GM12874 (cell line): ENCODE measurements around the gene UFD1.

ENCODE experiments used
- TF ChIP-seq, protein P1 (sequence below): IDR thresholded peaks from 2 replicates; pipeline ENCODE4 v1.5.1; 2011; ENCODE audit warnings: low read depth, mild to moderate bottlenecking, control low read depth, low read length, moderate library complexity; ENCODE audit not compliant: insufficient read depth

Gene UFD1

DNA sequence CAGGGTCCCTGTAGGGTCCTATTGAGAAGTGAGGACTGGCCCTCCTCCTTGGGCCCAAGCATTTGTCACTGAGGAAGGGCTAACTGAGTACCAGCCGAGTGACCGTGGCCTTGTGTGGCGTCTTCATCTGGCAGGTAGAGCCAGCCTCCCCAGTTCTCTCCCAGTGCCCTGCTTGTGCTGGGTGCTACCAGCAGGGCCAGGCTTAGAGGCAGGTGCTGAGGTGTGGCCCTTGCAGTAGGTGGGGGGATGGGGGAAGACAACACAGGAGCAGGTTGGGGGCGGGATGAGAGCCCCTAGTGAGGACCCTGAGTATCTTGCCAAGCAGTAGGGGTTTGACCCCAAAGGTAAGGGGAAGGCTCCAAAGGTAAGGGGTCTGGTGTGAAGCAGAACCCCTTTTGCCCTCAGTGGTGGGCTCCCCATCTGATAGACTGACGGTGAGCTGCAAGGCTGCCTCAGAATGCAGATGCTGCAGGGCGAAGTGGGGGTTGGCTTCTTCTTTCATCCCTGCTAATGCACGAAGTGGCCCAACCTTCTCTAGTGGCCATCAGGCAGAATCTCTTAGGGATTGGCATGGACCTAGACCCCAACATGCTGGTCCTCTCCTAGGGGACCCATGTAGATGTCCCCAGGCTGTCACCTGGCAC is 20.4 kb upstream of the UFD1 start:
- TF ChIP-seq, protein P1, sequence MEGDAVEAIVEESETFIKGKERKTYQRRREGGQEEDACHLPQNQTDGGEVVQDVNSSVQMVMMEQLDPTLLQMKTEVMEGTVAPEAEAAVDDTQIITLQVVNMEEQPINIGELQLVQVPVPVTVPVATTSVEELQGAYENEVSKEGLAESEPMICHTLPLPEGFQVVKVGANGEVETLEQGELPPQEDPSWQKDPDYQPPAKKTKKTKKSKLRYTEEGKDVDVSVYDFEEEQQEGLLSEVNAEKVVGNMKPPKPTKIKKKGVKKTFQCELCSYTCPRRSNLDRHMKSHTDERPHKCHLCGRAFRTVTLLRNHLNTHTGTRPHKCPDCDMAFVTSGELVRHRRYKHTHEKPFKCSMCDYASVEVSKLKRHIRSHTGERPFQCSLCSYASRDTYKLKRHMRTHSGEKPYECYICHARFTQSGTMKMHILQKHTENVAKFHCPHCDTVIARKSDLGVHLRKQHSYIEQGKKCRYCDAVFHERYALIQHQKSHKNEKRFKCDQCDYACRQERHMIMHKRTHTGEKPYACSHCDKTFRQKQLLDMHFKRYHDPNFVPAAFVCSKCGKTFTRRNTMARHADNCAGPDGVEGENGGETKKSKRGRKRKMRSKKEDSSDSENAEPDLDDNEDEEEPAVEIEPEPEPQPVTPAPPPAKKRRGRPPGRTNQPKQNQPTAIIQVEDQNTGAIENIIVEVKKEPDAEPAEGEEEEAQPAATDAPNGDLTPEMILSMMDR = no peak

DNA sequence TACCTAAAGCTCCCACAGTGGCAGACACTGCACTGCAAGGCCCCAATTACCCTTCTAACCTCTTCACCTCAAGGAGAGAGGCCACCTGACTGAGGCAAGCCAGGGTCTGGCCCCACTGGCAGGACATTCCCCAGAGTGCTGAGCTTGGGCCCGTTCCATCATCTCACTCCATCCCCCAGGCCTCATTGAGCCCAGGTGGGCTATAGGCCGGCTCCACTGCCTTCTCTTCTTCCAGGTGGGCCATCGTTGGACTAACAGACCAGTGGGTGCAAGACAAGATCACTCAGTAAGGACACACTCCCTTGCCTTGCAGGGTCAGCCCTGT is 19.8 kb upstream of the UFD1 start:
- TF ChIP-seq, protein P1 = no peak

DNA sequence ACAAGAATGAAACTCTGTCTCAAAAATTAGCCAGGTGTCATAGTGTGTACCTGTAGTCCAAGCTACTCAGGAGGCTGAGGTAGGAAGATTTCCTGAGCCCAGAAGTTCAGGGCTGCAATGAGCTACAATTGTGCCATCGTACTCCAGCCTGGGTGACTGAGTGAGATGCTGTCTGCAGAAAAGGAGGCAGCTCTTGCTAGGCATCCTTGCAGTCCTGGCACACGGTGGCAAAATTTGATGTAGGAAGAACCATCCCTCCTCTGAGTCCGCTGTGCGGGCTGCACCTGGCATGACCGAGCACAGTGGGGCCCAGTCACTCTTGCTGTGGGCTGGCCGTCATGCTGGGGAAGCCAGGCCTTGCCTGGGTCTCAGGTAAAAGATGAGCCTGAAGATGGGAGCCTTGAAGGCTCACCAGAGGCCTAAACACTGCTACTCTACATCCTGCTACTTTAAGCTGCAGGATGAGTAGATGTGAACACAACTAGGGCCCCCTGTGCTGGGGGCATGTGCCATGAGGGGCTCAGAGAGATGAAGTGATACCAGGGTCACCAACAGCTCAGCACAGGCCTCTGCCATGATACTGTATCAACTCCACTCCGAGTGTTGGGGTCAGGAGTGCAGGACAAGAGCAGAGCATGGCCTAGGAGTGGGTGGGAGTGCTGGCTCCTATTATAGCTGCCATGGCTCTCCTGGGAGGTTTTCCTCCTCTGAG is 19.3 kb upstream of the UFD1 start:
- TF ChIP-seq, protein P1 = no peak

DNA sequence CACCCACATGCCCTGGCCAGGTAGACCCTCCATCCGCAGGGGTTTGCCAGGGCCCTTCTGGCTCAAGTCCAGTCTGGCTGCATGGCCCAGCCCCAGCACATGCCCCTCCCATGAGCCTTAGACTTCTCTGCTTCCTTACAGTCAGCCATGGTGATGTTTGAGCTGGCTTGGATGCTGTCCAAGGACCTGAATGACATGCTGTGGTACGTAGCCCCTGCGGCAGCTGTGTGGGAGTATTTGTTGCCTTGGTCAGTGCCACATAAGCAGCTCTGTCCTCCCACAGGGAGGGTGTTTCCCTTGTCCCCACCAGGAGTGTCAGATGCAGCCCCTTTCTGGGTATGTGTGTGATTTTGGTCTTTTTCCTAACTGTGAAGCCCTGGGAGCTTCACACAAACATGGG is 18.3 kb upstream of the UFD1 start:
- TF ChIP-seq, protein P1 = no peak

DNA sequence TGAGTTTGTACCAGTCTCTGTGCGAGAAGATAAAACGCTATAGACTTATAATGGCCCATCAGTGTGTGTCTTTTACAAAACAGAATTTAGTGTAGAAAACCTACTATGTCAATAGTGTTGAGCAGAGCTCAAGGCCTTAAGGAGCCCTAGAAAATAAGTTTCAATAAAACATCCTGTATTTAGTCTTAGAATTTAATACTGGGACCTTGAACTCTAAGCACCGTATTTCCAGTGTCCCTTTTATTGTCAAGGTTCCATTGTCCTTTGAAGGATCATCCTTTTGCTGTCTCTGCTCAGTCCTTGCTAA is 17.3 kb upstream of the UFD1 start:
- TF ChIP-seq, protein P1 = no peak

DNA sequence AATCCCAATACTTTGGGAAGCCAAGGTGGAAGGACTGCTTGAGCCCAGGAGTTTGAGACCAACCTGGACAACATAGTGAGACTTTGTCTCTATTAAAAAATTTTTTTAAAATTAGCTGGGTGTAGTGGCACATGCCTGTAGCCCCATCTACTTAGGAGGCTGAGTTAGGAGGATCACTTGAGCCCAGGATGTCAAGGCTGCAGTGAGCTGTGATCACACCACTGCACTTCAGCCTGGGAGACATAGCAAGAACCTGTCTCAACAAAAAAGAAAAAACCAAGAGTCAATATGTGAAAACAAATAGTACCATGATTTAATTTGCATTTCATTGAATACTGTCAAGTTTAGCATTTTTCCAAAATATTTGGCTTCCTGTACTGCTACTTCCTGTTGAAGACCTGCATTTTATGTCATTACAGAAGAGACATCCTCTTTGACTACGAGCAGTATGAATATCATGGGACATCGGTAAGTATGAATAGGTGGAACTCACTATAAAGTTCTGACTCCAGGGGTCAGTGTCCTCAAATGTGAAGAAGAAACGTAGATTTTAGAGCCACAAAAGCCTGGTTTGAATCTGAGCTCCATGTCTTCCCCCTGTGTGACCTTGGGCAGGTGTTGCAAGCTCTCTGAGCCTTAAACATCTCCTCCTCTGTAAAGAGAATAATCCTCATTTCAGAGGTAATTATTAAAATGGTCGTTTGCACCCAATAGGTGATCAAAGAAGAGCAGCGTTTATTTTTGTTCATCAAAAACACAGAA is 16.8 kb upstream of the UFD1 start:
- TF ChIP-seq, protein P1 = no peak

DNA sequence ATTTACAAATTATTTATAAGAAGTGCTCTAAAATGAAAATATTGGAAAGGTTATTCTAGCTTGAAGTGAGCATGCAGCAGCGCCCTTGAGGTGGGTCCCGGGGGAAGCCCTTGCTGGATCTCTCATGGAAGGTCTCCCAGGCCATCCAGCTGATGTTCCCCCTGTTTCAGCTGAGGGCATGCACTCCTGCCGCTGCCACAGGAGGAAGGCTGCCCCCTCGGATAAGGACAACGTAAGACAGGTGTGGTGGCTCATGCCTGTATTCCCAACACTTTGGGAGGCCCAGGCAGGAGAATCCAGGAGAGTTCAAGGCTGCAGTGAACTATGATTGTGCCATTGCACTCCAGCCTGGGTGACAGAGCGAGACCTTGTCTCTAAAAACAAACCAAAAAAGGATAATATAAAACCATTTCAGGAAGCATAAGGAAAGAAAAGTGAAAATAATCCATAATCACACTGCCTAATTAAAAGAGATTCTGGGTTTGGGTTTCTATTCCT is 15.7 kb upstream of the UFD1 start:
- TF ChIP-seq, protein P1 = no peak
